Karpas-422 (cell line): ENCODE results near the gene EXT2. TPM values are rescaled to one million over a fixed set of nuclear protein-coding genes. Genes with fewer than 3 reads are reported as not detected.

Experiments
- DNase-seq: peaks from one replicate; pipeline ENCODE4 v3.0.0-alpha.2; 2015
- H2AFZ ChIP-seq: fragments of 200-600 bp; sonication (generic); 2 replicates; pipeline ENCODE4 v1.6.1; 2014; ENCODE audit warnings: antibody characterized with exemption, low read length, mixed read lengths
- H3K27ac ChIP-seq: fragments of 200-600 bp; sonication (generic); 2 replicates; pipeline ENCODE4 v1.5.1; 2014; ENCODE audit warnings: mild to moderate bottlenecking, low read length, moderate library complexity
- H3K27me3 ChIP-seq: fragments of 200-600 bp; sonication (generic); 2 replicates; pipeline ENCODE4 v1.6.1; 2014; ENCODE audit warnings: low read length, mixed read lengths
- H3K36me3 ChIP-seq: fragments of 200-600 bp; sonication (generic); 2 replicates; pipeline ENCODE4 v1.6.1; 2014; ENCODE audit warnings: low read length, mixed read lengths; ENCODE audit not compliant: insufficient read depth
- H3K4me1 ChIP-seq: fragments of 200-600 bp; sonication (generic); 2 replicates; pipeline ENCODE4 v1.6.1; 2014; ENCODE audit warnings: mild to moderate bottlenecking, low read length, mixed read lengths
- H3K4me2 ChIP-seq: fragments of 200-600 bp; sonication (generic); 2 replicates; pipeline ENCODE4 v1.6.1; 2014; ENCODE audit warnings: low read length, low read depth, mild to moderate bottlenecking; ENCODE audit not compliant: poor library complexity, severe bottlenecking
- H3K4me3 ChIP-seq: fragments of 200-600 bp; sonication (generic); 2 replicates; pipeline ENCODE4 v1.5.1; 2014; ENCODE audit warnings: mild to moderate bottlenecking, antibody characterized with exemption, low read length, mixed read lengths
- H3K79me2 ChIP-seq: fragments of 200-600 bp; sonication (generic); 2 replicates; pipeline ENCODE4 v1.6.1; 2014; ENCODE audit warnings: mild to moderate bottlenecking, low read length, mixed read lengths
- H3K9ac ChIP-seq: fragments of 200-600 bp; sonication (generic); 2 replicates; pipeline ENCODE4 v1.6.0; 2014; ENCODE audit warnings: low read length
- H3K9me2 ChIP-seq: fragments of 200-600 bp; sonication (generic), shearing (Covaris generic); replicated peaks from 2 replicates; pipeline ENCODE4 v1.6.0; 2014; ENCODE audit warnings: mild to moderate bottlenecking, low read length, moderate library complexity; ENCODE audit not compliant: insufficient read depth
- H3K9me3 ChIP-seq: fragments of 300-700, 200-600 bp; sonication (generic); 2 replicates; pipeline ENCODE4 v1.6.1; 2014; ENCODE audit warnings: low read length, mixed read lengths
- H4K20me1 ChIP-seq: fragments of 200-600 bp; sonication (generic); 2 replicates; pipeline ENCODE4 v1.6.1; 2014; ENCODE audit warnings: mild to moderate bottlenecking, antibody characterized with exemption, low read length, low read depth; ENCODE audit not compliant: insufficient read depth
- total RNA-seq: library from RNA; depleted of rRNA; stranded (reverse); fragments of >200 nt; shearing (Covaris generic); gene quantifications from 2 replicates; pipeline ENCODE4 v1.2.3, GENCODE V29; 2014; ENCODE audit warnings: low replicate concordance

Gene EXT2
- total RNA-seq, 1 experiment from 2014 or later = 64.0 TPM

- no peak overlapping the region for H3K27ac ChIP-seq
- no peak overlapping the region for H3K9ac ChIP-seq
- no peaks in the 10 kb centered on the region for H3K79me2 ChIP-seq
- no peaks in the 10 kb centered on the region for H3K27me3 ChIP-seq
- no peaks in the 10 kb centered on the region for H4K20me1 ChIP-seq
- H3K36me3 ChIP-seq = 0 out of 2 replicates have a peak, but pooled peaks cover 7% of the 10 kb centered on the region
- no peak for DNase-seq
- no peak overlapping the region for H3K4me2 ChIP-seq
- H3K4me1 ChIP-seq = no peaks in the 10 kb centered on the region
- H3K4me3 ChIP-seq = no peak overlapping the region
- H3K9me3 ChIP-seq = no peaks in the 10 kb centered on the region; the same call in 1 of the 2 replicates
- H3K9me2 ChIP-seq = no peaks in the 10 kb centered on the region
- H2AFZ ChIP-seq = no peak overlapping the region
Observed at GRCh38 chr11:44248109-44248508, 152.6 kb downstream of the EXT2 start.

GRCh38 chr11:44250421-44250820 is 154.9 kb downstream of the EXT2 start:
- Histone ChIP-seq H3K9me2 (no peaks in the 10 kb centered on the region), H3K4me3 (no peak overlapping the region), H3K79me2 (no peaks in the 10 kb centered on the region), H3K9ac (no peak overlapping the region), H3K4me2 (no peak overlapping the region), H3K4me1 (no peaks in the 10 kb centered on the region), H3K27me3 (no peaks in the 10 kb centered on the region), H3K27ac (no peak overlapping the region), H3K36me3 (0 out of 2 replicates have a peak, but pooled peaks cover 7% of the 10 kb centered on the region), H4K20me1 (no peaks in the 10 kb centered on the region), H2AFZ (no peak overlapping the region), H3K9me3 (peaks cover 3% of the 10 kb centered on the region; the same call in 1 of the 2 replicates)
- DNase-seq = no peak

GRCh38 chr11:44252999-44253602 is 157.6 kb downstream of the EXT2 start:
- no peak overlapping the region for H2AFZ ChIP-seq
- no peaks in the 10 kb centered on the region for H3K9me2 ChIP-seq
- no peaks in the 10 kb centered on the region for H3K27me3 ChIP-seq
- peaks cover 3% of the 10 kb centered on the region; the same call in 1 of the 2 replicates for H3K9me3 ChIP-seq
- H3K9ac ChIP-seq = no peak overlapping the region
- H3K4me1 ChIP-seq = no peaks in the 10 kb centered on the region
- no peak overlapping the region for H3K4me3 ChIP-seq
- DNase-seq = no peak
- no peak overlapping the region for H3K4me2 ChIP-seq
- no peaks in the 10 kb centered on the region for H3K79me2 ChIP-seq
- H3K27ac ChIP-seq = no peak overlapping the region
- H3K36me3 ChIP-seq = 0 out of 2 replicates have a peak, but pooled peaks cover 7% of the 10 kb centered on the region
- no peaks in the 10 kb centered on the region for H4K20me1 ChIP-seq

- no peaks in the 10 kb centered on the region for H3K4me1 ChIP-seq
- no peaks in the 10 kb centered on the region for H3K9me2 ChIP-seq
- DNase-seq = no peak
- no peak overlapping the region for H3K9ac ChIP-seq
- H3K4me2 ChIP-seq = no peak overlapping the region
- 0 out of 2 replicates have a peak, but pooled peaks cover 7% of the 10 kb centered on the region for H3K36me3 ChIP-seq
- no peak overlapping the region for H3K4me3 ChIP-seq
- no peaks in the 10 kb centered on the region for H3K27me3 ChIP-seq
- H2AFZ ChIP-seq = no peak overlapping the region
- H4K20me1 ChIP-seq = no peaks in the 10 kb centered on the region
- H3K9me3 ChIP-seq = peaks cover 3% of the 10 kb centered on the region; the same call in 1 of the 2 replicates
- no peaks in the 10 kb centered on the region for H3K79me2 ChIP-seq
- H3K27ac ChIP-seq = no peak overlapping the region
Observed at GRCh38 chr11:44255406-44256071, 160.1 kb downstream of the EXT2 start.

- H3K4me3 ChIP-seq = no peak overlapping the region
- DNase-seq = no peak
- no peak overlapping the region for H3K27ac ChIP-seq
- H3K9ac ChIP-seq = no peak overlapping the region
- H2AFZ ChIP-seq = no peak overlapping the region
- H3K4me1 ChIP-seq = no peaks in the 10 kb centered on the region
- no peak overlapping the region for H3K4me2 ChIP-seq
- H3K79me2 ChIP-seq = no peaks in the 10 kb centered on the region
- no peaks in the 10 kb centered on the region for H3K9me2 ChIP-seq
- no peaks in the 10 kb centered on the region for H3K27me3 ChIP-seq
- H3K9me3 ChIP-seq = peaks cover 3% of the 10 kb centered on the region; the same call in 1 of the 2 replicates
- H4K20me1 ChIP-seq = no peaks in the 10 kb centered on the region
- 0 out of 2 replicates have a peak, but pooled peaks cover 7% of the 10 kb centered on the region for H3K36me3 ChIP-seq
Observed at GRCh38 chr11:44256673-44257291, 161.3 kb downstream of the EXT2 start.

GRCh38 chr11:44257338-44258189 is 162.1 kb downstream of the EXT2 start:
- Histone ChIP-seq H2AFZ (no peak overlapping the region), H3K4me1 (no peaks in the 10 kb centered on the region), H3K9me2 (no peaks in the 10 kb centered on the region), H4K20me1 (no peaks in the 10 kb centered on the region), H3K4me3 (no peak overlapping the region), H3K79me2 (no peaks in the 10 kb centered on the region), H3K27me3 (no peaks in the 10 kb centered on the region), H3K27ac (no peak overlapping the region), H3K36me3 (0 out of 2 replicates have a peak, but pooled peaks cover 5% of the 10 kb centered on the region), H3K9ac (no peak overlapping the region), H3K4me2 (no peak overlapping the region), H3K9me3 (peaks cover 3% of the 10 kb centered on the region; the same call in 1 of the 2 replicates)
- no peak for DNase-seq

- H2AFZ ChIP-seq = no peak overlapping the region
- H3K36me3 ChIP-seq = no peaks in the 10 kb centered on the region
- H3K27ac ChIP-seq = no peak overlapping the region
- no peaks in the 10 kb centered on the region for H3K9me2 ChIP-seq
- H3K27me3 ChIP-seq = no peaks in the 10 kb centered on the region
- no peaks in the 10 kb centered on the region for H3K4me1 ChIP-seq
- H3K79me2 ChIP-seq = no peaks in the 10 kb centered on the region
- H4K20me1 ChIP-seq = no peaks in the 10 kb centered on the region
- no peak overlapping the region for H3K9ac ChIP-seq
- no peak for DNase-seq
- H3K9me3 ChIP-seq = peaks cover 3% of the 10 kb centered on the region; the same call in 1 of the 2 replicates
- H3K4me2 ChIP-seq = no peak overlapping the region
- H3K4me3 ChIP-seq = no peak overlapping the region
Observed at GRCh38 chr11:44258190-44258489, 162.7 kb downstream of the EXT2 start.
